ENCODE measurements around the gene BACE2. TPM values are rescaled to one million over a fixed set of nuclear protein-coding genes. Genes with fewer than 3 reads are reported as not detected.
"Not testable (repeated sequence)": the region's sequence is repeated elsewhere in the genome, so short reads cannot be mapped to it uniquely, and the experiment has no call there.

BACE2 gene
- polyA plus RNA-seq, 1 experiment = 66.8 TPM

DNA sequence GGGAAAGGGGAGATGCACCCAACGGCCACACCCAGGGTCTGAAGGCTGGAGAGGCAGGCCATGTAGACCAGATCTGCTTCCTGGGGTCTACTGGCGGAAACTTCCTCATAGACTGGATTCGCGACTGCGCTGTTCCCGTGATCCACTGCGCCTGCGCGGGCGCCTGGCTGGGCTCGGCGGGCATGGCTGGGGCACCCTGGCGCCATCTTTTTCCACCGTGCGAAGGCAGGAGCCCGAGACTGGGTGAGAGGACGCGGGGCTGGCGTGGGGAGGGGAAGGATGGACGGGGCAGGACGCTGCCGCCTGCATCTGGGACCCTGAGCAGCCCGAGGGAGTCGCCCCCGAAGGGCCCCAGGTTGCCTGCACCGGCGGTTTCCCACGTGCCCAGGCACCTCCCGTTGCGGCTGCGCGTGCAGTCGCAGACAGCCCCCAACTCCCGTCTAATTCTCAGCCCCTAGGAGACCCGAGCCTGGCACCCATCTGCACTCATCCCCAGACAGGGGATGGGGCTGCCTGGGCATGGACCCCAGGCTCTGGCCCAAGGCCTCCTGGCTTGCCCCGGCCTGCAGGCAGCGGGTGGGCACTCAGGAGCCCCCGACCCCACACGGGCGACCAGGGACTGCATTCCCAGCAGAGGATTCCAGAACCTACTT lies 136.2 kb downstream of the BACE2 start:
- no peaks in the 10 kb centered on the region for H3K27me3 ChIP-seq (ENCODE audit: control insufficient read depth, insufficient read depth, low read length)
- CTCF ChIA-PET = no interaction called here
- no peak overlapping the region for H3K4me3 ChIP-seq (ENCODE audit: low read depth, low read length)
- POLR2A ChIA-PET = no interaction called here
- DNase-seq (ENCODE audit: low read depth, low spot score) = no peak
- H3K27ac ChIP-seq (ENCODE audit: low read depth, low read length) = no peak overlapping the region
- TF ChIP-seq, protein P1, sequence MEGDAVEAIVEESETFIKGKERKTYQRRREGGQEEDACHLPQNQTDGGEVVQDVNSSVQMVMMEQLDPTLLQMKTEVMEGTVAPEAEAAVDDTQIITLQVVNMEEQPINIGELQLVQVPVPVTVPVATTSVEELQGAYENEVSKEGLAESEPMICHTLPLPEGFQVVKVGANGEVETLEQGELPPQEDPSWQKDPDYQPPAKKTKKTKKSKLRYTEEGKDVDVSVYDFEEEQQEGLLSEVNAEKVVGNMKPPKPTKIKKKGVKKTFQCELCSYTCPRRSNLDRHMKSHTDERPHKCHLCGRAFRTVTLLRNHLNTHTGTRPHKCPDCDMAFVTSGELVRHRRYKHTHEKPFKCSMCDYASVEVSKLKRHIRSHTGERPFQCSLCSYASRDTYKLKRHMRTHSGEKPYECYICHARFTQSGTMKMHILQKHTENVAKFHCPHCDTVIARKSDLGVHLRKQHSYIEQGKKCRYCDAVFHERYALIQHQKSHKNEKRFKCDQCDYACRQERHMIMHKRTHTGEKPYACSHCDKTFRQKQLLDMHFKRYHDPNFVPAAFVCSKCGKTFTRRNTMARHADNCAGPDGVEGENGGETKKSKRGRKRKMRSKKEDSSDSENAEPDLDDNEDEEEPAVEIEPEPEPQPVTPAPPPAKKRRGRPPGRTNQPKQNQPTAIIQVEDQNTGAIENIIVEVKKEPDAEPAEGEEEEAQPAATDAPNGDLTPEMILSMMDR (IDR thresholded peaks at IDR 0.05; ENCODE audit: low read depth, low read length) = no peak
- H3K9me3 ChIP-seq (ENCODE audit: control insufficient read depth, insufficient read depth, low read length) = peaks cover 11% of the 10 kb centered on the region; the same call in 1 of the 2 replicates

DNA sequence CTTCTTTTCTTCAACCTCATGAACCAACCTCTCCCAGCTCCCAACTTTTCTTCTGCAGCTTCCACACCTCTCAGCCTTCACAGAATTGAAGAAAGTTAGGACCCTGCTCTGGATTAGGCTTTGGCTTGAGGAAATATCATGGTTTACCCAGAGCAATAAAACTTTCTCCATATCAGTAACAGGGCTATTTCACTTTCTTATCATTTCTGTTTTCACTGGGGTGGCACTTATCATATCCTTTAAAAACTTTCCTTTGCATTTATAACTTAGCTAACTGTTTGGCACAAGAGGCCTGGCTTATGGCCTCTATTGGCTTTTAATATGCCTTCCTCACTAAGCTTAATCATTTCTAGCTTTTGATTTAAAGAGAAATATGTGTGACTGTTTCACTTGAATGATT lies 139.3 kb downstream of the BACE2 start:
- Histone ChIP-seq H3K27me3 (ENCODE audit: control insufficient read depth, insufficient read depth, low read length) (no peaks in the 10 kb centered on the region), H3K4me3 (ENCODE audit: low read depth, low read length) (no peak overlapping the region), H3K27ac (ENCODE audit: low read depth, low read length) (no peak overlapping the region), H3K9me3 (ENCODE audit: control insufficient read depth, insufficient read depth, low read length) (peaks cover 11% of the 10 kb centered on the region; the same call in 1 of the 2 replicates)
- POLR2A ChIA-PET = no interaction called here
- DNase-seq (ENCODE audit: low read depth, low spot score) = no peak
- TF ChIP-seq, protein P1 (IDR thresholded peaks at IDR 0.05; ENCODE audit: low read depth, low read length) = no peak
- CTCF ChIA-PET = no interaction called here

DNA sequence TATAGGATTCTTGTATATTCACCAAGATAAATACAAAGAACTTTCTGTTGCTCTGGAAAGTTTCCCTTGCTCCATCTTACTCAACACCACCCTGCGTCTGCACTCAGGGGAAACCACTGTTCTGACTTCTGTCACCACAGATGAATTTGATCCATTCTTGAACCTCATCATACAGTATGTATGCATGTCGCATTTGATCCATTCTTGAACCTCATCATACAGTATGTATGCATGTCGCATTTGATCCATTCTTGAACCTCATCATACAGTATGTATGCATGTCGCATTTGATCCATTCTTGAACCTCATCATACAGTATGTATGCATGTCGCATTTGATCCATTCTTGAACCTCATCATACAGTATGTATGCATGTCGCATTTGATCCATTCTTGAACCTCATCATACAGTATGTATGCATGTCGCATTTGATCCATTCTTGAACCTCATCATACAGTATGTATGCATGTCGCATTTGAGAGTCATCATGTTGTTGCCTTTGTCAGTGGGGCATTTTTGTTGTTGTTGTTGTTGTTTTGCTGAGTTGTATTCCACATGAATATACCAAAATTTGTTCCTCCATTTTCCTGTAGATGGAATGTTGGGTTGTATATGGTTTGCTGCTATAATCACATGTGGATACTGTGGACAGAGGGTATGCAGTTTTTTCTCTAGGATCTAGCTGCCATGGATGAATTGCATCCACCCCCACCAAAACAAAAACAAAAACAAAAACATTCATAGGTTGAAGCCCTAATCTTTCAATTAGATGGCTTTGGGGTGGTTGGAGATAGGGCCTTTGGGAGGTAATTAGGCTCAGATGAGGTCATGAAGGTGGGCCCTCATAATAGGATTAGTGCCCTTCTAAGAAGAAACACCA lies 145.6 kb downstream of the BACE2 start:
- H3K9me3 ChIP-seq (ENCODE audit: control insufficient read depth, insufficient read depth, low read length); DNase-seq (ENCODE audit: low read depth, low spot score); CTCF ChIA-PET; H3K27ac ChIP-seq (ENCODE audit: low read depth, low read length); POLR2A ChIA-PET; H3K4me3 ChIP-seq (ENCODE audit: low read depth, low read length): not testable (repeated sequence)
- H3K27me3 ChIP-seq (ENCODE audit: control insufficient read depth, insufficient read depth, low read length) = peaks cover 20% of the 10 kb centered on the region

DNA sequence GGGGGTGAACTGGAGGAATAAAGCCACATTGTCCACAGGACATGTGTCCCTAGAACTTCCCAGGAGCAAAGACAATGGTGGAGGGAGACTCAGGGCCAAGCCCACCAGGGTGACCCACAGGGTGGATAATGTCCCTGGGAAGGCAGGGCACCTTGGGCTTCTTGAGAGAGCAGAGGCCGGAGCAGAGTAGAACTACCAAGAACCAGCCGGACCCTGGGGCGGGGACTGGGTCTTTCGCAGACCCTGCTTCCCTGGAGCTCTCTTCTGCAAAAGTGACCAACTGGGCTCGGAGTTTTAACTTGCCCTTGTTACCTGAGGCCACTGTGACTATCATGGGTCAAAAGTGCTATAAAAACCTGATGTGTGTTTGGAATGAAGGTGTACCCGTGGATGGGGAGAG lies 147.8 kb downstream of the BACE2 start:
- Histone ChIP-seq H3K4me3 (ENCODE audit: low read depth, low read length) (no peak overlapping the region), H3K27ac (ENCODE audit: low read depth, low read length) (no peak overlapping the region), H3K27me3 (ENCODE audit: control insufficient read depth, insufficient read depth, low read length) (peaks cover 22% of the 10 kb centered on the region), H3K9me3 (ENCODE audit: control insufficient read depth, insufficient read depth, low read length) (no peaks in the 10 kb centered on the region)
- POLR2A ChIA-PET = no interaction called here
- CTCF ChIA-PET = no interaction called here
- TF ChIP-seq, protein P1 (IDR thresholded peaks at IDR 0.05; ENCODE audit: low read depth, low read length) = no peak
- DNase-seq (ENCODE audit: low read depth, low spot score) = no peak

DNA sequence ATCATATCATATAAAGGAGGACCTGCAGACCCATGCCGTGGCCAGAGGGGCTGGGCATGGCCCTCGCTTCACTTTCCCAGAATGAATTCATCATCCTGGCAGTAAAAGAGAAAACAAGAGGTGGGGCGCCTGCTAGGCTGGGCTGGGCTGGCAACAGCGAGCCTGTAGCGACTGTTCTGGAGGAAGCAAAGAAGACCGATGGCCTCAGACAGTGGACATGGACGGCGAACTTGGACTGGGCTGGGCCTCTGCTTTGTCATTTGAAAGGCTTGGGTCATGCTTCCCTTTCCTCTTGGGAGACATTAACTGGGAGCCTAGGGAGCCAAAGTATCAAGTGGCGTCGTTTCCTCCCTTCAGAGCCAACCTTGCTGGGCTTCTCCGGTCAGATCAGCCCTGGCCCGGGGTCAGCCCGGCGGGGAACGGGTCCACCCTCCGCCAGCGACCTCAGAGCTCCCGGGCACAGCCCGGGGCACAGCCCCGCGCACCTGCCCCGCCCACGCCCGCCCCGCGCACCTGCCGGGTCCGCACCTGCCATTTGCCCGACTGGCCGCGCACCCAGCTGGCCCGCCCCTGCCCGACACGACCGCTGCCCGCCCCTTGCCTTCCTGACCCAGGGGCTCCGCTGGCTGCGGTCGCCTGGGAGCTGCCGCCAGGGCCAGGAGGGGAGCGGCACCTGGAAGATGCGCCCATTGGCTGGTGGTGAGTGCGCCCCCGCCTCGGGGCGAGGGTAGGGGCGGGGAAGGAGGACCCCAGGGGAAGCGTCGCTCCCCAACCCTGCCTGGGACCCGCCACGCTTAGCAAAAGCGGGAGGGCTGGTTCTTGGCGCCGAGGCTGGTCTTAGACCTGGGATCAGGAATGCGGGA lies 148.5 kb downstream of the BACE2 start, which contains the start of gene FAM3B:
Gene FAM3B, plus strand, starts transcription at position 602 of the 863 bp plus-strand sequence. Its CDS starts 79 bp downstream, at position 681.
- no peaks in the 10 kb centered on the region for H3K9me3 ChIP-seq (ENCODE audit: control insufficient read depth, insufficient read depth, low read length)
- peaks cover 22% of the 10 kb centered on the region for H3K27me3 ChIP-seq (ENCODE audit: control insufficient read depth, insufficient read depth, low read length)
- TF ChIP-seq, protein P1 (IDR thresholded peaks at IDR 0.05; ENCODE audit: low read depth, low read length) = no peak
- no peak within 1 kb of the TSS for H3K27ac ChIP-seq (ENCODE audit: low read depth, low read length)
- POLR2A ChIA-PET = no interaction called here
- no peak for DNase-seq (ENCODE audit: low read depth, low spot score)
- H3K4me3 ChIP-seq (ENCODE audit: low read depth, low read length) = no peak within 1 kb of the TSS
- CTCF ChIA-PET = no interaction called here
